Measurements from ENCODE around the gene ACTN1.

- TF ChIP-seq POLR2A (IDR thresholded peaks at IDR 0.05) (no peak), CTCF (IDR thresholded peaks at IDR 0.05) (no peak)
These were observed 9.6 kb downstream of the ACTN1 start for GRCh38 chr14:68969278-68970033.
